HL-60 (cell line): Measurements from ENCODE around the gene KRTAP10-9.

Experiments
- DNase-seq, 2 experiments: peaks; one replicate each; pipeline ENCODE4 v3.0.0-alpha.2; 2010 to 2020; ENCODE audit warnings: low read depth in 1 of 2, low spot score in 1 of 2
- H3K27ac ChIP-seq: fragments of 250-450 bp; sonication (Bioruptor Pico); replicated peaks from 2 replicates; pipeline ENCODE4 v1.5.1; 2020; ENCODE audit warnings: mild to moderate bottlenecking, moderate library complexity
- H3K27me3 ChIP-seq: fragments of 250-450 bp; sonication (Bioruptor Pico); 2 replicates; pipeline ENCODE4 v1.5.1; 2021; ENCODE audit warnings: mild to moderate bottlenecking, moderate library complexity; ENCODE audit not compliant: insufficient read depth, poor library complexity, severe bottlenecking
- H3K4me3 ChIP-seq: replicated peaks from 2 replicates; pipeline ENCODE4 v1.5.1; 2011; ENCODE audit warnings: mild to moderate bottlenecking, control low read depth, low read length; ENCODE audit not compliant: insufficient read depth
- GABPA ChIP-seq: IDR thresholded peaks from 2 replicates; pipeline ENCODE4 v1.6.1; 2012; ENCODE audit warnings: low read depth
- POLR2AphosphoS5 ChIP-seq: IDR thresholded peaks from 2 replicates; pipeline ENCODE4 v1.6.1; 2012; ENCODE audit warnings: low read depth
- SPI1 ChIP-seq: IDR thresholded peaks from 2 replicates; pipeline ENCODE4 v1.6.1; 2012; ENCODE audit warnings: low read depth, mild to moderate bottlenecking, borderline replicate concordance
- TF ChIP-seq, protein P1 (sequence below): IDR thresholded peaks from one replicate; pipeline ENCODE4 v1.5.1; 2011; ENCODE audit warnings: low read length, control low read depth, inconsistent platforms; ENCODE audit not compliant: insufficient read depth
- TF ChIP-seq, protein P2 (sequence below): IDR thresholded peaks from 2 replicates; pipeline ENCODE4 v1.6.1; 2012; ENCODE audit warnings: low read depth; ENCODE audit not compliant: insufficient replicate concordance

KRTAP10-9 gene

DNA sequence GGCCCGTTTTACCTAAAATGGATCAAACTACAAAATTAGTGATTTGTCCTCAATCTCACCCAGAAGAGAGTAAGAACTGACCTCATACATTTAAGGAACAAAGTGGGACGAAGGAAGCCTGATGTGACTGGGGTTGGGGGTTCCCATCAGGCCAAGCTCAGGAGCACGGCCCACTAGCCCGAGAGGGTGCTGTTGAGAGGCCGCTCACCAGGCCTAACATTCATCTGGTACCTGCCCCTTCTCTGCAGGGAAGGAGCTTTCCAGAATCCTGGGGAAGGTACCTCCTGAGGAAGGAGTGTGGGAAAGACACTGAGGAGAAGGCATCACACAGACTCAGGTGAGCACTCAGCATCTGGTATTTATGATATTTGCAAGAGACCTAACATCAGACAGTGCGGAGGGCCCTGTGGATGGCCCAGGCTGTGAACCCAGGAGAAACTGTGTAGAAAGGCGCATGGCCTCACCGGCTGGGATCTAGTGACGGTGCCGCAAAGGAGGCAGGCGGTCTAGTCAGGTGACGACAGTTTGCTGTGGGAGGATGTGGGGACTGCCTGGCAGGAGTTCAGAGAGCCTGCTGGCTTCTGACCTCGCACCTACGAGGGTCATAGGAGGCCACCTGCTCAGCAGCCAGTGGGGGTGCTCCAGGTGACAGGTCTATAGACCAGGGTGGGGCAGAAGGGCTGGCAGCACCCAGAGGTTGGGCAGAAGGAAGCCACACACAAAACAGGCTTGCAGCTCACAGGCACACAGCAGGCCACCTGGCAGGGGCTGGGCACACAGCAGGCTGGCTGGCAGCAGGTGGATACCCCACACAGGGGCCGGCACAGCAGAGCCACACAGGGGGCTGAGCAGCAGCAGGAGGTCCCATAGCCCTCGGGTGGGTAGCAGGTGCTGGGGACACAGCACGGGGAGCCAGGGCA is 27.0 kb downstream of the KRTAP10-9 start:
- no peak for DNase-seq
- no peak overlapping the region for H3K27ac ChIP-seq
- H3K4me3 ChIP-seq: no peak overlapping the region
- no peaks in the 10 kb centered on the region for H3K27me3 ChIP-seq
- TF ChIP-seq, protein P1, sequence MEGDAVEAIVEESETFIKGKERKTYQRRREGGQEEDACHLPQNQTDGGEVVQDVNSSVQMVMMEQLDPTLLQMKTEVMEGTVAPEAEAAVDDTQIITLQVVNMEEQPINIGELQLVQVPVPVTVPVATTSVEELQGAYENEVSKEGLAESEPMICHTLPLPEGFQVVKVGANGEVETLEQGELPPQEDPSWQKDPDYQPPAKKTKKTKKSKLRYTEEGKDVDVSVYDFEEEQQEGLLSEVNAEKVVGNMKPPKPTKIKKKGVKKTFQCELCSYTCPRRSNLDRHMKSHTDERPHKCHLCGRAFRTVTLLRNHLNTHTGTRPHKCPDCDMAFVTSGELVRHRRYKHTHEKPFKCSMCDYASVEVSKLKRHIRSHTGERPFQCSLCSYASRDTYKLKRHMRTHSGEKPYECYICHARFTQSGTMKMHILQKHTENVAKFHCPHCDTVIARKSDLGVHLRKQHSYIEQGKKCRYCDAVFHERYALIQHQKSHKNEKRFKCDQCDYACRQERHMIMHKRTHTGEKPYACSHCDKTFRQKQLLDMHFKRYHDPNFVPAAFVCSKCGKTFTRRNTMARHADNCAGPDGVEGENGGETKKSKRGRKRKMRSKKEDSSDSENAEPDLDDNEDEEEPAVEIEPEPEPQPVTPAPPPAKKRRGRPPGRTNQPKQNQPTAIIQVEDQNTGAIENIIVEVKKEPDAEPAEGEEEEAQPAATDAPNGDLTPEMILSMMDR: no peak
- TF ChIP-seq, protein P2, sequence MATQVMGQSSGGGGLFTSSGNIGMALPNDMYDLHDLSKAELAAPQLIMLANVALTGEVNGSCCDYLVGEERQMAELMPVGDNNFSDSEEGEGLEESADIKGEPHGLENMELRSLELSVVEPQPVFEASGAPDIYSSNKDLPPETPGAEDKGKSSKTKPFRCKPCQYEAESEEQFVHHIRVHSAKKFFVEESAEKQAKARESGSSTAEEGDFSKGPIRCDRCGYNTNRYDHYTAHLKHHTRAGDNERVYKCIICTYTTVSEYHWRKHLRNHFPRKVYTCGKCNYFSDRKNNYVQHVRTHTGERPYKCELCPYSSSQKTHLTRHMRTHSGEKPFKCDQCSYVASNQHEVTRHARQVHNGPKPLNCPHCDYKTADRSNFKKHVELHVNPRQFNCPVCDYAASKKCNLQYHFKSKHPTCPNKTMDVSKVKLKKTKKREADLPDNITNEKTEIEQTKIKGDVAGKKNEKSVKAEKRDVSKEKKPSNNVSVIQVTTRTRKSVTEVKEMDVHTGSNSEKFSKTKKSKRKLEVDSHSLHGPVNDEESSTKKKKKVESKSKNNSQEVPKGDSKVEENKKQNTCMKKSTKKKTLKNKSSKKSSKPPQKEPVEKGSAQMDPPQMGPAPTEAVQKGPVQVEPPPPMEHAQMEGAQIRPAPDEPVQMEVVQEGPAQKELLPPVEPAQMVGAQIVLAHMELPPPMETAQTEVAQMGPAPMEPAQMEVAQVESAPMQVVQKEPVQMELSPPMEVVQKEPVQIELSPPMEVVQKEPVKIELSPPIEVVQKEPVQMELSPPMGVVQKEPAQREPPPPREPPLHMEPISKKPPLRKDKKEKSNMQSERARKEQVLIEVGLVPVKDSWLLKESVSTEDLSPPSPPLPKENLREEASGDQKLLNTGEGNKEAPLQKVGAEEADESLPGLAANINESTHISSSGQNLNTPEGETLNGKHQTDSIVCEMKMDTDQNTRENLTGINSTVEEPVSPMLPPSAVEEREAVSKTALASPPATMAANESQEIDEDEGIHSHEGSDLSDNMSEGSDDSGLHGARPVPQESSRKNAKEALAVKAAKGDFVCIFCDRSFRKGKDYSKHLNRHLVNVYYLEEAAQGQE: no peak
- TF ChIP-seq GABPA (no peak), POLR2AphosphoS5 (no peak), SPI1 (no peak)

DNA sequence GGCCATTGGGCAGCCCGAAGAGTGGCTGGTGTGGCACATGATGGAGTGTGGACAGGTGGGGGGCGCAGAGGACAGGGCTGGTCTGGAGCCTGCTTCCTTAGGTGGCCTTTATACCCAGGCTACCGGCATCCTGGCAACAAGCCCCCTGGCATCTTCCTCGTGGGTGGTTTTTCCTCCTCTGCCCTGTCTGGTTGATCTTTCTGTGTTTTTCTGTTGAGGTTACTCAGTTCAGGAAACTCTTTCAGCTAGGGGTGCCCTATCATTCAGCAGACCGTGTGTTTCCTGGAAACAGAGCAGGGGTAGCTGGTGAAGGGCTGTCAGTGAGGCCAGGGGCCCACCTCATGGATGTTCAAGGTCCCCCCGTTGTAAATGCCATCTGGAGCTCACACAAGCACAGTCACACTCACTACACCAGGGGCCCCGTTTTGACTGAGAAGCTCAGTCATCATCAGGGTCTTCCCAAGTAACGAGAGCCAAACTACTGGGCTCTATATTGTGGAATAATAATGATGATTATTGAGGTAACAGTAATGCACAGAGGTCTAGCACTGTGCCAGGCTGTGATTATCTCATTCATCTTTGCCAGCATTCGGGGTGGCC is 27.8 kb downstream of the KRTAP10-9 start, which contains the start of gene KRTAP12-4:
Gene KRTAP12-4, minus strand, starts transcription at position 84 of the 600 bp plus-strand sequence. Its CDS starts 45 bp downstream, at position 39.
- TF ChIP-seq, protein P1: no peak
- TF ChIP-seq, protein P2: no peak
- TF ChIP-seq GABPA: no peak
- TF ChIP-seq SPI1: no peak
- TF ChIP-seq POLR2AphosphoS5: no peak
- no peak within 1 kb of the TSS for H3K27ac ChIP-seq
- no peak for DNase-seq
- H3K27me3 ChIP-seq: no peaks in the 10 kb centered on the region
- no peak within 1 kb of the TSS for H3K4me3 ChIP-seq

DNA sequence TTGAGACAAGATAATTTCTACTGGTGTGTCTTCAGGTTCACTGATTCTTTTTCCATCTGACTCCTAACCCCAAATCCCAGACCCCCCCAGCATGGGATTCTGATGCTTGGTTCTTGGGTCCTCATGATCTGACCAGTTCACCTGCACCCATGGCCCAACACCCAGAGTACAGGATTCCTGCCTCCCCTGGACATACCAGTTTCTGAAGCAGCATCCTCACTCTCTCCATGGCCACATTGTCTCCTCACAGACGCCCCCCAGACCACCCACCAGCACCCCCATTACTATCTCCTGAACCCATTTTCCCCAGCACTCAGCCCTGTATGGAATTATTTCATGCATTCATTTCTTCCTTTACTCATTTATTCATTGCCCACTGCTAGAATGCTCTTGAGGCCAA is 30.0 kb downstream of the KRTAP10-9 start:
- DNase-seq: no peak
- Histone ChIP-seq H3K27me3 (no peaks in the 10 kb centered on the region), H3K27ac (no peak overlapping the region), H3K4me3 (no peak overlapping the region)
- no peak for TF ChIP-seq POLR2AphosphoS5
- TF ChIP-seq, protein P2: no peak
- TF ChIP-seq, protein P1: no peak
